ENCODE data around the gene CTSL. TPM values are rescaled to one million over a fixed set of nuclear protein-coding genes. Genes with fewer than 3 reads are reported as not detected.

The CTSL gene
- total RNA-seq (100 to 1,000 TPM; 140 to 173 (median 143) TPM), polyA plus RNA-seq (150 TPM)
- long read RNA-seq, donor 1, transcript CTSL-203 (8 exons, 2,177 nt): major isoform, 116 of 195 reads
- long read RNA-seq, donor 1, transcript CTSL-201 (8 exons, 1,436 nt): minor isoform, 46 of 195 reads
- long read RNA-seq, donor 1, partial matches to known transcripts: 8 of 195 reads
- long read RNA-seq, donor 1, other reads (novel, unspliced or antisense): 25 of 195 reads
- long read RNA-seq, donor 2, transcript CTSL-203 (8 exons, 2,177 nt): major isoform, 46 of 91 reads
- long read RNA-seq, donor 2, transcript CTSL-201 (8 exons, 1,436 nt): minor isoform, 27 of 91 reads
- long read RNA-seq, donor 2, partial matches to known transcripts: 3 of 91 reads
- long read RNA-seq, donor 2, other reads (novel, unspliced or antisense): 15 of 91 reads
- long read RNA-seq, donor 3, transcript CTSL-203 (8 exons, 2,177 nt): major isoform, 238 of 400 reads
- long read RNA-seq, donor 3, transcript CTSL-201 (8 exons, 1,436 nt): minor isoform, 101 of 400 reads
- long read RNA-seq, donor 3, partial matches to known transcripts: 5 of 400 reads
- long read RNA-seq, donor 3, other reads (novel, unspliced or antisense): 55 of 400 reads
- long read RNA-seq, donor 4, transcript CTSL-203 (8 exons, 2,177 nt): major isoform, 59 of 106 reads
- long read RNA-seq, donor 4, transcript CTSL-201 (8 exons, 1,436 nt): minor isoform, 32 of 106 reads
- long read RNA-seq, donor 4, partial matches to known transcripts: 1 of 106 reads
- long read RNA-seq, donor 4, other reads (novel, unspliced or antisense): 14 of 106 reads

- Histone ChIP-seq H3K4me1 (ENCODE audit: control insufficient read depth, insufficient read depth, low read length) (peaks cover 6% of the 10 kb centered on the region), H3K4me3 (ENCODE audit: low read length) (peak within 1 kb of the TSS; percentile 63), H3K27ac (ENCODE audit: low read length) (peak within 1 kb of the TSS; percentile 94), H3K27me3 (ENCODE audit: control insufficient read depth, insufficient read depth) (no peaks in the 10 kb centered on the region), H3K9me3 (ENCODE audit: control insufficient read depth, low read length) (no peaks in the 10 kb centered on the region)
- WGBS: under 1% methylated on average over 67 of the region's 67 CpGs
- DNase-seq: peak; percentile 95 to 99 (median 98)
- intact Hi-C loops (cut with DNase I): no loop called here
- ATAC-seq: peak; percentile 98 to 99
These were observed at the start of gene CTSL for GRCh38 chr9:87725900-87726709. Gene CTSL (plus strand): TSS chr9:87726119. CDS start chr9:87727604, 1,485 bp downstream.

DNA sequence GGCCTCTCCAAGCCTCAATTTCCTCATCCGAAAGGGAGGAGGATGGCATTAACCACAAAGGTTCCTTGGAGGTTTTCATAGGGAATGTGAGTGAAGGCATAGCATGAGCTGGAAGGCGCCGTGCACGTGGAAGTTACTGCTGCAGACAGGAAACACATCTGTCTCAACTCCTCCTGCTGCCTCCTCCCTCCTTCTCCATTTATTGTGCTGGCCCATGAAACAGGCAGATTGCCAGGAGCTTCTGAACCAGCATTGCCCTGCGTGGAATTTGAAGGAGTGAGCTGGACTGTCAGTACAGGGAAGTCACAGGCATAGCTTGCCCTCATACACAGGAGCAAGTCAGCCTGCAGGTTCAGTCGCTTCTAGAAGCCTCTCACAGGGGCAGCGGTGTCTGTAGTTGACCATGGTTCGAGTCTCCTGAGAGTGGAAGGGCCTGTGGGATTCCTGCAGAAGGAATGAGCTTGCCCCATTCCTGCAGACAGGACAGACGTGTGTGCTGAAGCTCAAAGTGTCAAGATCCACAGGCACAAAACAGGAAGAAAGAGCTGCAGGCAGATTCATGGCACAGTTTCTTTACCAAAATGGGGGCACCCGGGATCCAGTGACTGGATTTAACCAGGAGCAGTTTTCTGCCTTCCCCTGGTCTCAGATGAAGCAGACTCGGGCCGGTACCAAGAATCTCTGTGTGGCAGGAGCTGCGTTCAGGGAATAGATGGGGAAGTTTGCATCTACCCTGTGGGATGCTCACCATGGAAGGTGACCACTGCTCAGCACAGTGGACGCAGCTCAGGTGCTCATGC, 48.7 kb upstream of the CTSL start:
- peak; percentile 34 to 62 for ATAC-seq
- intact Hi-C loops (cut with DNase I): loop anchor here in 1 of 4 donors (5.0 kb wide), 1 partner anchor 135 kb away; no protein-coding TSS in a partner anchor
- no peaks in the 10 kb centered on the region for H3K27me3 ChIP-seq (ENCODE audit: control insufficient read depth, insufficient read depth)
- H3K4me1 ChIP-seq (ENCODE audit: control insufficient read depth, insufficient read depth, low read length): no peaks in the 10 kb centered on the region
- H3K9me3 ChIP-seq (ENCODE audit: control insufficient read depth, low read length): no peaks in the 10 kb centered on the region
- H3K4me3 ChIP-seq (ENCODE audit: low read length): no peak overlapping the region
- H3K27ac ChIP-seq (ENCODE audit: low read length): no peak overlapping the region
- WGBS: 70% methylated on average over 14 of the region's 14 CpGs
- peak; percentile 50 to 77 (median 72) for DNase-seq

DNA sequence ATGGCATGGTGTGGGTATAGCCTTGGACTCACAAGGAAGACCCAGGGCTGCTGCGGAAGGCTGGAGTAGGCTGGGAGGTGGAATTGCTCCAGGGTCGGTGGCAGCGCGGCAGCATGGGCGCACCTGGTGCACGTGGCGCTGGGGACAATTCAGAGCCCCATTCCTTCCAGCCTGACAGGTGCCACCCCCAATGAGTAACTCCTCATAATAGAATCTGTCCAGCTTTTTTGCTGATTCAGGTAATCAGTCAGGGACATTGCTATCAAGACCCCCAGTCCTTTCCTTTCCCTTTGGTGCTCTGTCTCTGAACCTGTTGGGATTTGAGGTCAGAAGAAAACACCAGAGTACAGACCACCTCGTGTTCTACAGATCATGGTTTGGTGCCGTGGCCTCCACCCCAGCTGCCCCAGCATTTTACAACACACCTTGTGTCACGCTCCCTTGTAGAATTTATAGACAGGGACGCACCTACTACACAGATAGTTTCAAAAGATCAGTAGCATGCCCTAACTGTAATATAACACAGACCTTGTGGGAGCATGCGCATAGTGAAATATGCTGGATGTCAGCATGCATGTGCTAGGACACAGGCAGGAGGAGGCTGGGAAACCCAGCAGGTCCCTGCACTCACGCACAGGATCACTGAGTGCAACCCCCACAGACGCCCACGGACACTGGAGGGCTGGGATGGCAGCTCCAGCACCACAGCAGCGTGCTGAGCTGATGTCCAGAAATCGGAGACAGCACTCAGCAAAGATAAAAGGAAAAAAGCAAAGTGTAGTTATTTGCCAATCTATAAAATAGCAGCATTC, 47.9 kb upstream of the CTSL start:
- DNase-seq (peak in 1 of 3 donors; percentile 33), ATAC-seq (no peak)
- Histone ChIP-seq H3K4me3 (ENCODE audit: low read length) (no peak overlapping the region), H3K27ac (ENCODE audit: low read length) (no peak overlapping the region), H3K27me3 (ENCODE audit: control insufficient read depth, insufficient read depth) (no peaks in the 10 kb centered on the region), H3K4me1 (ENCODE audit: control insufficient read depth, insufficient read depth, low read length) (no peaks in the 10 kb centered on the region), H3K9me3 (ENCODE audit: control insufficient read depth, low read length) (no peaks in the 10 kb centered on the region)
- WGBS: 91% methylated on average over 17 of the region's 17 CpGs
- intact Hi-C loops (cut with DNase I): loop anchor here in 1 of 4 donors (5.0 kb wide), 1 partner anchor 134 kb away; no protein-coding TSS in a partner anchor

- H3K27me3 ChIP-seq (ENCODE audit: control insufficient read depth, insufficient read depth): no peaks in the 10 kb centered on the region
- 75% methylated on average over 9 of the region's 9 CpGs for WGBS
- peak in 2 of 3 donors; percentile 49 to 75 for DNase-seq
- no peak overlapping the region for H3K4me3 ChIP-seq (ENCODE audit: low read length)
- no peak overlapping the region for H3K27ac ChIP-seq (ENCODE audit: low read length)
- intact Hi-C loops (cut with DNase I): loop anchor here in 1 of 4 donors (5.0 kb wide), 1 partner anchor 133 kb away; no protein-coding TSS in a partner anchor
- no peaks in the 10 kb centered on the region for H3K9me3 ChIP-seq (ENCODE audit: control insufficient read depth, low read length)
- peak in 1 of 2 donors; percentile 52 for ATAC-seq
- no peaks in the 10 kb centered on the region for H3K4me1 ChIP-seq (ENCODE audit: control insufficient read depth, insufficient read depth, low read length)
These were observed 47.1 kb upstream of the CTSL start for GRCh38 chr9:87678650-87679355.

DNA sequence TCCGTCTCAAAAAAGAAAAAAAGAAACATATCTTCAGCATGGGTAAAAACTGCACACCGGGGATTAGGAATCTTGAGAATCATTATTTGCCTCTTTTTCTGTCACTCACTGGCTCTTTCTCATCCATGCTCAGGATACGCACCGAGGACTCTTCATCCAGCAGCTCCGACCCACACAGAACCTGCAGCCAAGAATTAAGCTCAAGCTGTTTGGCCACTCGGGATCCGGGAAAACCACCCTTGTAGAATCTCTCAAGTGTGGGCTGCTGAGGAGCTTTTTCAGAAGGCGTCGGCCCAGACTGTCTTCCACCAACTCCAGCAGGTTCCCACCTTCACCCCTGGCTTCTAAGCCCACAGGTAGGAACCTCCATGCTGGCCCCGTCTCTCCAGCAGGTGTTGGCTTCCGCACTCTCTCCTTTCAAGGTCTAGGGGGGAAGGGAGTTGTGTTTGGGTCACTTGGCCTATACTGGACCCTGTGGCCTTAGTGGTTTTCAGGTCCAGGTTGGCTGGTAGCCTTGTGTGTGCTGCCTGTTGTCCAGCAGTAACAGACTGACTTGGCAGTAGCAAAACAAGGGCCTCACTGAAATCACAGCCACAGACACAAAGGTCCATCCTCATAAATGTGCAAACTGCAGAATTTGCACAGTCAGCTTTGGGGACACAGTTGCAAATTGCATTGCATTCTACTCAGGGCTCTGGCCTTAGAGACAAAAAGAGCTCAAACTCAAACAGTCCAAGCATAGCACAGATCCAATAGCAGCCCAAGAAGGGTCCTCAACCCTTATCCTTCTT, 44.5 kb upstream of the CTSL start:
- Histone ChIP-seq H3K9me3 (ENCODE audit: control insufficient read depth, low read length) (no peaks in the 10 kb centered on the region), H3K27me3 (ENCODE audit: control insufficient read depth, insufficient read depth) (no peaks in the 10 kb centered on the region), H3K4me1 (ENCODE audit: control insufficient read depth, insufficient read depth, low read length) (no peaks in the 10 kb centered on the region), H3K27ac (ENCODE audit: low read length) (no peak overlapping the region), H3K4me3 (ENCODE audit: low read length) (no peak overlapping the region)
- WGBS: 91% methylated on average over 11 of the region's 11 CpGs
- ATAC-seq: no peak
- DNase-seq: no peak
- intact Hi-C loops (cut with DNase I): loop anchor here in 3 of 4 donors (5.0 to 10.0 kb wide), 3 partner anchors 131 to 363 kb away; no protein-coding TSS in a partner anchor

DNA sequence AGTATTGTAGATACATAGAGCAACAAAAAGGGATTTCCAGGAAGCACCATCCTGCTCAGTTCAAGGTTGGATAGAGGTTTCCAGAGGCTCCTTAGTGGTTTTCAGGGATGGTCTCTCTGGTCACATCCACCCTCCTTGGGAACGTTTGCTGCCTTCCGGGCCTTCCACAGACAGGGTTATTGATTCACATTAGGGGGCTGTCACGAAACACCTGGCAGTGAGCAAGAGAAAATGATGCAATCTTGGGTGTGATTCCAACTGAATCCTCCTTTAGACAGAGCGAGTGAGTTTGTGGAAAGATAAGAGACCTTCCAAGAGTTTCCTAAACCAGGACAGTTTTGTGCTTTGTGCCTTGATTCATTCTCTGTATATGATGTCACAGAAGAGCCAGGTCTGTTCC, 43.8 kb upstream of the CTSL start:
- no peak for ATAC-seq
- WGBS: 70% methylated on average over 4 of the region's 4 CpGs
- intact Hi-C loops (cut with DNase I): loop anchor here in 3 of 4 donors (5.0 to 10.0 kb wide), 3 partner anchors 130 to 363 kb away; no protein-coding TSS in a partner anchor
- H3K27me3 ChIP-seq (ENCODE audit: control insufficient read depth, insufficient read depth): no peaks in the 10 kb centered on the region
- H3K4me3 ChIP-seq (ENCODE audit: low read length): no peak overlapping the region
- no peak for DNase-seq
- no peaks in the 10 kb centered on the region for H3K4me1 ChIP-seq (ENCODE audit: control insufficient read depth, insufficient read depth, low read length)
- no peaks in the 10 kb centered on the region for H3K9me3 ChIP-seq (ENCODE audit: control insufficient read depth, low read length)
- no peak overlapping the region for H3K27ac ChIP-seq (ENCODE audit: low read length)

- ATAC-seq: no peak
- intact Hi-C loops (cut with DNase I): loop anchor here in 3 of 4 donors (5.0 to 10.0 kb wide), 3 partner anchors 130 to 362 kb away; no protein-coding TSS in a partner anchor
- Histone ChIP-seq H3K4me3 (ENCODE audit: low read length) (no peak overlapping the region), H3K27me3 (ENCODE audit: control insufficient read depth, insufficient read depth) (no peaks in the 10 kb centered on the region), H3K9me3 (ENCODE audit: control insufficient read depth, low read length) (no peaks in the 10 kb centered on the region), H3K4me1 (ENCODE audit: control insufficient read depth, insufficient read depth, low read length) (no peaks in the 10 kb centered on the region), H3K27ac (ENCODE audit: low read length) (no peak overlapping the region)
- WGBS: 92% methylated on average over 4 of the region's 4 CpGs
- no peak for DNase-seq
These were observed 43.3 kb upstream of the CTSL start for GRCh38 chr9:87682618-87683017.

GRCh38 chr9:87683751-87684626, 41.9 kb upstream of the CTSL start:
- intact Hi-C loops (cut with DNase I): loop anchor here in 3 of 4 donors (2.0 to 10.0 kb wide), 4 partner anchors 128 to 361 kb away; no protein-coding TSS in a partner anchor
- DNase-seq: peak in 1 of 3 donors; percentile 54
- Histone ChIP-seq H3K4me3 (ENCODE audit: low read length) (no peak overlapping the region), H3K9me3 (ENCODE audit: control insufficient read depth, low read length) (no peaks in the 10 kb centered on the region), H3K4me1 (ENCODE audit: control insufficient read depth, insufficient read depth, low read length) (no peaks in the 10 kb centered on the region), H3K27me3 (ENCODE audit: control insufficient read depth, insufficient read depth) (no peaks in the 10 kb centered on the region), H3K27ac (ENCODE audit: low read length) (no peak overlapping the region)
- no peak for ATAC-seq
- 82% methylated on average over 24 of the region's 24 CpGs for WGBS
